ENCODE measurements around the gene PDE4B. TPM values are rescaled to one million over a fixed set of nuclear protein-coding genes. Genes with fewer than 3 reads are reported as not detected.

The PDE4B gene
- polyA plus RNA-seq, 1 donor (not counting 4 experiments of a cell fraction or from before 2014, with no cell fraction given): 0.29 TPM

DNA sequence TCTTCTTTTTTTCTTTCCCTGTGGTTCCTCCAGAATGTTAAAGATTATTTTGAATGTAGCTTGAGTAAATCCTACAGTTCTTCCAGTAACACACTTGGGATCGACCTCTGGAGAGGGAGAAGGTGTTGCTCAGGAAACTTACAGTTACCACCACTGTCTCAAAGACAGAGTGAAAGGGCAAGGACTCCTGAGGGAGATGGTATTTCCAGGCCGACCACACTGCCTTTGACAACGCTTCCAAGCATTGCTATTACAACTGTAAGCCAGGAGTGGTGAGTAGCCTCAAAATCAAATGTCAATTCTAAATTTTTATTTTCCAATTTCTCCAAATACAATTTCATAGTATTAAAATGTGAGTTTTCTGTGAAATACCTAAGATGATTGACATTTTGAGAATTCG is 125.9 kb downstream of the PDE4B start:
- H3K4me2 ChIP-seq (ENCODE audit: control insufficient read depth, extremely low read depth, insufficient read depth, low read depth, low read length): no peak overlapping the region
- H3K27me3 ChIP-seq (ENCODE audit: control insufficient read depth, extremely low read depth, insufficient read depth, low read length): no peaks in the 10 kb centered on the region
- H2AFZ ChIP-seq (ENCODE audit: control insufficient read depth, low read length): no peak overlapping the region
- FAIRE-seq (no peak), DNase-seq (ENCODE audit: low read depth, low spot score) (no peak)
- H3K36me3 ChIP-seq (ENCODE audit: control insufficient read depth in 2 of 2, extremely low read depth in 1 of 2, insufficient read depth in 2 of 2, low read length in 2 of 2): no peaks in the 10 kb centered on the region
- H3K9me3 ChIP-seq (ENCODE audit: control insufficient read depth, low read depth, low read length): no peaks in the 10 kb centered on the region
- H4K20me1 ChIP-seq (ENCODE audit: control insufficient read depth, extremely low read depth, insufficient read depth, low read length): no peaks in the 10 kb centered on the region
- dilution Hi-C loops (cut with MboI; ENCODE audit: extremely low pct_ligation_motif_present, low sequenced_read_pairs): no loop called here
- no peaks in the 10 kb centered on the region for H3K9me1 ChIP-seq (ENCODE audit: control insufficient read depth, extremely low read depth, insufficient read depth, low read length)
- no peaks in the 10 kb centered on the region for H3K79me2 ChIP-seq (ENCODE audit: control insufficient read depth, insufficient read depth, low read length)
- no peak for TF ChIP-seq EZH2 (IDR thresholded peaks at IDR 0.05; ENCODE audit: low read length)
- no peaks in the 10 kb centered on the region for H3K4me1 ChIP-seq (ENCODE audit: control insufficient read depth, extremely low read depth, insufficient read depth, low read length)
- H3K9ac ChIP-seq (ENCODE audit: control insufficient read depth, extremely low read depth, insufficient read depth, low read length): no peak overlapping the region
- H3K4me3 ChIP-seq (ENCODE audit: control insufficient read depth in 2 of 3, extremely low read depth in 1 of 3, insufficient read depth in 2 of 3, low read depth in 1 of 3, low read length in 3 of 3): no peak overlapping the region
- no peak overlapping the region for H3K27ac ChIP-seq (ENCODE audit: control insufficient read depth, insufficient read depth, low read length)

DNA sequence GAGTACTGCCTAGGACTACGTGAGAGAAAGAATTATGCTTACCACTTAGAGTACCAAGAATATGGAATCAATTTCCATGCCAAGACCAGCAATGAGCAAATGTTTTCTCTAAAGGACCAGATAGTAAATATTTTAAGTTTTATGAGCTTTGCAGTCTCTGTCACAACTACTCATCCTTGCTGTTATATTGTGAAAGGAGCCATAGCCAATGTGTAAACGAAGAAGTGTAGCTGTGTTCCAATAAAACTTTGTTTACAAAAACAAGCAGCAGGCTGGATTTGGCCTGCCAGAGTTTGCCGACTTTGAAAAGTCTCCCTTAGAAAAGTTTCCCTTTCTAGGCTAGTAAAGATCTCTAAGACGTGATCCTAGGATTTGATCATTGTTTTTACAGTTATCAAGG is 128.8 kb downstream of the PDE4B start:
- no peaks in the 10 kb centered on the region for H3K79me2 ChIP-seq (ENCODE audit: control insufficient read depth, insufficient read depth, low read length)
- H3K36me3 ChIP-seq (ENCODE audit: control insufficient read depth in 2 of 2, extremely low read depth in 1 of 2, insufficient read depth in 2 of 2, low read length in 2 of 2): no peaks in the 10 kb centered on the region
- H3K9ac ChIP-seq (ENCODE audit: control insufficient read depth, extremely low read depth, insufficient read depth, low read length): no peak overlapping the region
- no peaks in the 10 kb centered on the region for H3K9me3 ChIP-seq (ENCODE audit: control insufficient read depth, low read depth, low read length)
- TF ChIP-seq, protein P1, sequence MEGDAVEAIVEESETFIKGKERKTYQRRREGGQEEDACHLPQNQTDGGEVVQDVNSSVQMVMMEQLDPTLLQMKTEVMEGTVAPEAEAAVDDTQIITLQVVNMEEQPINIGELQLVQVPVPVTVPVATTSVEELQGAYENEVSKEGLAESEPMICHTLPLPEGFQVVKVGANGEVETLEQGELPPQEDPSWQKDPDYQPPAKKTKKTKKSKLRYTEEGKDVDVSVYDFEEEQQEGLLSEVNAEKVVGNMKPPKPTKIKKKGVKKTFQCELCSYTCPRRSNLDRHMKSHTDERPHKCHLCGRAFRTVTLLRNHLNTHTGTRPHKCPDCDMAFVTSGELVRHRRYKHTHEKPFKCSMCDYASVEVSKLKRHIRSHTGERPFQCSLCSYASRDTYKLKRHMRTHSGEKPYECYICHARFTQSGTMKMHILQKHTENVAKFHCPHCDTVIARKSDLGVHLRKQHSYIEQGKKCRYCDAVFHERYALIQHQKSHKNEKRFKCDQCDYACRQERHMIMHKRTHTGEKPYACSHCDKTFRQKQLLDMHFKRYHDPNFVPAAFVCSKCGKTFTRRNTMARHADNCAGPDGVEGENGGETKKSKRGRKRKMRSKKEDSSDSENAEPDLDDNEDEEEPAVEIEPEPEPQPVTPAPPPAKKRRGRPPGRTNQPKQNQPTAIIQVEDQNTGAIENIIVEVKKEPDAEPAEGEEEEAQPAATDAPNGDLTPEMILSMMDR (optimal IDR thresholded peaks at IDR 0.05 in 1 of 3, IDR thresholded peaks at IDR 0.05 in 1 of 3, conservative IDR thresholded peaks at IDR 0.05 in 1 of 3; ENCODE audit: extremely low read depth in 1 of 3, insufficient read depth in 2 of 3, low read length in 3 of 3): no peak
- no peak for TF ChIP-seq EZH2 (IDR thresholded peaks at IDR 0.05; ENCODE audit: low read length)
- H3K27ac ChIP-seq (ENCODE audit: control insufficient read depth, insufficient read depth, low read length): no peak overlapping the region
- dilution Hi-C loops (cut with MboI; ENCODE audit: extremely low pct_ligation_motif_present, low sequenced_read_pairs): no loop called here
- no peaks in the 10 kb centered on the region for H4K20me1 ChIP-seq (ENCODE audit: control insufficient read depth, extremely low read depth, insufficient read depth, low read length)
- no peak for DNase-seq (ENCODE audit: low read depth, low spot score)
- H3K27me3 ChIP-seq (ENCODE audit: control insufficient read depth, extremely low read depth, insufficient read depth, low read length): no peaks in the 10 kb centered on the region
- FAIRE-seq: no peak
- no peaks in the 10 kb centered on the region for H3K9me1 ChIP-seq (ENCODE audit: control insufficient read depth, extremely low read depth, insufficient read depth, low read length)
- no peaks in the 10 kb centered on the region for H3K4me1 ChIP-seq (ENCODE audit: control insufficient read depth, extremely low read depth, insufficient read depth, low read length)
- no peak overlapping the region for H2AFZ ChIP-seq (ENCODE audit: control insufficient read depth, low read length)
- H3K4me2 ChIP-seq (ENCODE audit: control insufficient read depth, extremely low read depth, insufficient read depth, low read depth, low read length): no peak overlapping the region
- H3K4me3 ChIP-seq (ENCODE audit: control insufficient read depth in 2 of 3, extremely low read depth in 1 of 3, insufficient read depth in 2 of 3, low read depth in 1 of 3, low read length in 3 of 3): no peak overlapping the region

DNA sequence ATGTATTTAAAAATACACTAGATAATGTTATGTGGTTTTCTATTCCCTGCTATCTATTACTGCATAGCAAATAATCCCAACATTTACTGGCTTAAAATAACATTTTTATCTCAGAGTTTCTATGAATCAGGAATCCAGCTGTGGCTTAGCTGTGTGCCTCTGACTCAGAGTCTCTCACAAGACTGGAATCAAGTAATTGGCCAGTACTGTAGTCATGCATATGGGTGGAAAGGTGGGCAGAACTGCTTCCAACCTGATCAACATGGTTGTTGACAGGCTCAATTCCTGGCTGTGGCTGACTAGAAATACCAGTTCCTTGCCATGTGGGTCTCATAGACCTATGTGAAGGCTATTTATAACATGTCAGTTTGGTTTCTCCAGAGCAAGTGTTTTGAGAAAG is 131.8 kb downstream of the PDE4B start:
- dilution Hi-C loops (cut with MboI; ENCODE audit: extremely low pct_ligation_motif_present, low sequenced_read_pairs): no loop called here
- Histone ChIP-seq H3K79me2 (ENCODE audit: control insufficient read depth, insufficient read depth, low read length) (no peaks in the 10 kb centered on the region), H4K20me1 (ENCODE audit: control insufficient read depth, extremely low read depth, insufficient read depth, low read length) (no peaks in the 10 kb centered on the region), H3K4me1 (ENCODE audit: control insufficient read depth, extremely low read depth, insufficient read depth, low read length) (no peaks in the 10 kb centered on the region), H3K27ac (ENCODE audit: control insufficient read depth, insufficient read depth, low read length) (no peak overlapping the region), H3K9me3 (ENCODE audit: control insufficient read depth, low read depth, low read length) (no peaks in the 10 kb centered on the region), H3K9me1 (ENCODE audit: control insufficient read depth, extremely low read depth, insufficient read depth, low read length) (no peaks in the 10 kb centered on the region), H3K36me3 (ENCODE audit: control insufficient read depth in 2 of 2, extremely low read depth in 1 of 2, insufficient read depth in 2 of 2, low read length in 2 of 2) (no peaks in the 10 kb centered on the region), H3K4me2 (ENCODE audit: control insufficient read depth, extremely low read depth, insufficient read depth, low read depth, low read length) (no peak overlapping the region), H2AFZ (ENCODE audit: control insufficient read depth, low read length) (no peak overlapping the region), H3K4me3 (ENCODE audit: control insufficient read depth in 2 of 3, extremely low read depth in 1 of 3, insufficient read depth in 2 of 3, low read depth in 1 of 3, low read length in 3 of 3) (no peak overlapping the region), H3K27me3 (ENCODE audit: control insufficient read depth, extremely low read depth, insufficient read depth, low read length) (no peaks in the 10 kb centered on the region), H3K9ac (ENCODE audit: control insufficient read depth, extremely low read depth, insufficient read depth, low read length) (no peak overlapping the region)
- DNase-seq (ENCODE audit: low read depth, low spot score): no peak
- no peak for TF ChIP-seq EZH2 (IDR thresholded peaks at IDR 0.05; ENCODE audit: low read length)
- TF ChIP-seq, protein P1 (optimal IDR thresholded peaks at IDR 0.05 in 1 of 3, IDR thresholded peaks at IDR 0.05 in 1 of 3, conservative IDR thresholded peaks at IDR 0.05 in 1 of 3; ENCODE audit: extremely low read depth in 1 of 3, insufficient read depth in 2 of 3, low read length in 3 of 3): no peak
- FAIRE-seq: no peak

All from keratinocyte (primary cell).